ENCODE results near the gene L3MBTL2. TPM values are rescaled to one million over a fixed set of nuclear protein-coding genes. Genes with fewer than 3 reads are reported as not detected.

Gene L3MBTL2
- total RNA-seq, 4 donors from 2014 or later = 8.9 to 19.1 (median 16.0) TPM

DNA sequence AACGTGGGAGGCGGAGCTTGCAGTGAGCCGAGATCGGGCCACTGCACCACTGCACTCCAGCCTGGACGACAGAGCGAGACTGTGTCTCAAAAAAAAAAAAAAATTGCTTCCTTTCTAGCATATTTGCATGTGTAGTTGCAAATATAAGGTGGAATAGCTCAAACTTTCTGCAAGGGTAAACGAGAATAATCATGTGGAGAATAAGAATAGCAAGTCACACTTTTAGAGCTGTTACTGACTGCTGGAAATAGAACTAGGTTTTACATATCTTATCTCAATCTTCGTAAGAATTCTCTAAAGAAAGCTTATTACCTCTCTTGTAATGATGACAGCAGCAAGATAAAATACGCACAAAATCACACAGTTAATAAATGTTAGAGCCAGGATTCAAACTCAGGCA lies 1.6 kb downstream of the L3MBTL2 start:
- DNase-seq (ENCODE audit: low spot score) (no peak), ATAC-seq (ENCODE audit: low FRiP score) (no peak)
- TF ChIP-seq, protein P1, sequence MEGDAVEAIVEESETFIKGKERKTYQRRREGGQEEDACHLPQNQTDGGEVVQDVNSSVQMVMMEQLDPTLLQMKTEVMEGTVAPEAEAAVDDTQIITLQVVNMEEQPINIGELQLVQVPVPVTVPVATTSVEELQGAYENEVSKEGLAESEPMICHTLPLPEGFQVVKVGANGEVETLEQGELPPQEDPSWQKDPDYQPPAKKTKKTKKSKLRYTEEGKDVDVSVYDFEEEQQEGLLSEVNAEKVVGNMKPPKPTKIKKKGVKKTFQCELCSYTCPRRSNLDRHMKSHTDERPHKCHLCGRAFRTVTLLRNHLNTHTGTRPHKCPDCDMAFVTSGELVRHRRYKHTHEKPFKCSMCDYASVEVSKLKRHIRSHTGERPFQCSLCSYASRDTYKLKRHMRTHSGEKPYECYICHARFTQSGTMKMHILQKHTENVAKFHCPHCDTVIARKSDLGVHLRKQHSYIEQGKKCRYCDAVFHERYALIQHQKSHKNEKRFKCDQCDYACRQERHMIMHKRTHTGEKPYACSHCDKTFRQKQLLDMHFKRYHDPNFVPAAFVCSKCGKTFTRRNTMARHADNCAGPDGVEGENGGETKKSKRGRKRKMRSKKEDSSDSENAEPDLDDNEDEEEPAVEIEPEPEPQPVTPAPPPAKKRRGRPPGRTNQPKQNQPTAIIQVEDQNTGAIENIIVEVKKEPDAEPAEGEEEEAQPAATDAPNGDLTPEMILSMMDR (IDR thresholded peaks at IDR 0.05) = no peak

DNA sequence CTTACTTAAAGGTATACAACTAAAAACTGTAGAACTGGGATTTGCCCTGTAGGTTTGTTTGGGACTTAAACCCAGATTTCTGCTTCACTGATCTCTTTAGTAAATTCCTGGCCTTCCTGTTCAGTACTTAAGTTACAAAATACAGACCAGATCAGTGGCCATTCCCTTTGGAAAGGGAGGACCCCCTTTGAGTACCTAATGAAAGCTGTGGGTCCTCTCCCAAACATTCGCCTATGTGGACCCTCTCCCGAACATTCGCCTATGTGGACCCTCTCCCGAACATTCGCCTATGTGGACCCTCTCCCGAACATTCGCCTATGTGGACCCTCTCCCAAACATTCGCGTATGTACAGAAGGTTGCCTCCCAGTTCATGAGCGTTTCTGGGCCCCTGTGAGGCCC lies 10.3 kb downstream of the L3MBTL2 start:
- DNase-seq (ENCODE audit: low spot score) = no peak
- ATAC-seq (ENCODE audit: low FRiP score) = no peak
- TF ChIP-seq, protein P1 (IDR thresholded peaks at IDR 0.05) = no peak

DNA sequence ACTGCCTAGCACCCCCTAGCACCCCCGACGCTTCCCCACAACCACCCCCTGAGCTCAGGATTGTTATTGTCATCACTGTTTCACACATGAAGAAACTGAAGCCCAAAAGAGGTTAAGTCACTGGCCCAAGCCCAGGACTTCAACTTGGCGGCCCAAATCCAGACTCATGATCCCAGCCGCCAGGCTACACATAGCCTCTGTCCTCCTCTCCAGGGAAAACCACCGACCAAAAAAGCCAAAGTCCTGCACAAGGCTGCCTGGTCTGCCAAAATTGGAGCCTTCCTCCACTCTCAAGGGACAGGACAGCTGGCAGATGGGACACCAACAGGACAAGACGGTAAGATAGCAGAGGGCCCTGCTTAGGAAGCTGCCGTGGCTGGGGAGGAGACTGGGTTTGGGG lies 10.8 kb downstream of the L3MBTL2 start:
- DNase-seq (ENCODE audit: low spot score) = no peak
- no peak for ATAC-seq (ENCODE audit: low FRiP score)
- TF ChIP-seq, protein P1 (IDR thresholded peaks at IDR 0.05) = no peak

DNA sequence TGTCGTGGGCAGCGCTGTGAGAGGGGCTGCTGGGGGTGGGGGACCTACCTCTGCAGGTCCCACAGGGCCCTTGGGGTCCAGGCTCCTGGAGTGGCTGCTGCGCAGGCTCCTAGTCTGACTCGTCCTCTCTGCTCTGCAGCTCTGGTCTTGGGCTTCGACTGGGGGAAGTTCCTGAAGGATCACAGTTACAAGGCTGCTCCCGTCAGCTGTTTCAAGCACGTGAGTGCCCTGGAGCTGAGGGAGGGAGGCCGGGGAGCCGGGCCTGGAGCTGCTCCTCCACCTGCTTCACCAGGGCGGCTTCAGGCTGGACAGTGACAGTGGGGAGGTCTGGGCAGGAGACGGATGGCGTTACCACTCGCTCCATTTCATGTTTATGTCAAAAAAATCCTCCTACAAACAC lies 11.9 kb downstream of the L3MBTL2 start:
- DNase-seq (ENCODE audit: low spot score) (no peak), ATAC-seq (ENCODE audit: low FRiP score) (no peak)
- TF ChIP-seq, protein P1 (IDR thresholded peaks at IDR 0.05) = no peak

DNA sequence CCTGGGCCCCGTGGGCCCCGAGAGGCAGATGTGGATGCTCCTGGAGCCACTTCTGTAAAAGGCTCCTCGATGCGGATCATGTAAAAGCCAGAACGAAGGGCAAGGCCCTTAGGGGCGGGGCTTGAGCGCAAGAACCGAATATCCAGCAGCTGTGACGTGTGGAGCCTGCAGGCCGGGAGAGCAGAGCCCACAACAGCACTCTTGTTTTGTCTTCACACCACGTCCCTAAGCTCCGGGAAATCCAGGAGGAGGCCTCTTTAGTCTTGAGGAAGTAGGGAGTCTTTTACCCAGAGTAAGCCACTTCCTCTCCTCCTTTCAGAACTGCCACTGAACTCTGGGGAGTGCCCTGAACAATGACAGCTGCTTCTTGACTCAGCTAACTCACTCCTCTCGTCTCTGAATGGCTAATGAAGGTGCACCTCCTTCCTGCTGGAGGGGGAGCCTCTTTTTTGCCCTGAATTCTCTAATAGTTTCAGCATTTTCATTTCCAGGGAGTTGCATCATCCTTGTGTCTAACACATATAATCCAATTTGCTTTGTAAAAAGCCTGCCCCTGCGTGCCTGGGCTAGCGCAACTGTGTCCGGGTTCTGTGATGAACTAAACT lies 12.5 kb downstream of the L3MBTL2 start:
- DNase-seq (ENCODE audit: low spot score) = peak; percentile 38
- ATAC-seq (ENCODE audit: low FRiP score) = peak; percentile 94
- TF ChIP-seq, protein P1 (IDR thresholded peaks at IDR 0.05) = no peak

DNA sequence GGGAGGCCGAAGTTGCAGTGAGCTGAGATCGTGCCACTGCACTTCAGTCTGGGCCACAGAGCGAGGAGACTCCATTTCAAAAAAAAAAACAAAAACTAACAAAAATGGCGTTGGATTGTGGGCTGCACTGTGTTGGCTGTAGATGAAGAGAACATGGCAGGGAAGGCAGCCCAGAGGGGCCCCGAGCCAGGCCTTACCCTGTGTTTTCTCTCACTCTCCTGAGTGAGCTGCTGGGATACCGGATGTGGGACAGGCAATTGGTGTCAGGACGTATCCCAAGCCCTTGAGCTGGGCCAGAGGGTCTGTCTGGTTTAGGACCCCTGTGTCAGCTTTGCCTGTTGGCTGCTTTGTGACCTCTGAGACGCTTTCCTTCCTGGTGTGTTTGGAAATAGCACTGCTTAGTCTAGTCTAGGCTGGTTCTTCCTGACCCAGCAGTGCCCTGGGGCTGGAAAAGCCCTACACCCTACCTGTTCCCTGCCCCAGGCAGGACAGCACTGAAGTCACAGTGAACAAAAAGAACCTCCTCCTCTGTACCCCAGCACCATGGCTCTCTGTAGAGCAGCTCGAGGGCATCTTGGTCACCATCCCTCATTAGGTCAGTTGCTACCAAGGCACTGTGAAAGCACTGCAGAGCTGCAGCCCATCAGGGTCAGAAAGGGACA lies 17.9 kb downstream of the L3MBTL2 start:
- ATAC-seq (ENCODE audit: low FRiP score) (no peak), DNase-seq (ENCODE audit: low spot score) (no peak)
- TF ChIP-seq, protein P1 (IDR thresholded peaks at IDR 0.05) = no peak

DNA sequence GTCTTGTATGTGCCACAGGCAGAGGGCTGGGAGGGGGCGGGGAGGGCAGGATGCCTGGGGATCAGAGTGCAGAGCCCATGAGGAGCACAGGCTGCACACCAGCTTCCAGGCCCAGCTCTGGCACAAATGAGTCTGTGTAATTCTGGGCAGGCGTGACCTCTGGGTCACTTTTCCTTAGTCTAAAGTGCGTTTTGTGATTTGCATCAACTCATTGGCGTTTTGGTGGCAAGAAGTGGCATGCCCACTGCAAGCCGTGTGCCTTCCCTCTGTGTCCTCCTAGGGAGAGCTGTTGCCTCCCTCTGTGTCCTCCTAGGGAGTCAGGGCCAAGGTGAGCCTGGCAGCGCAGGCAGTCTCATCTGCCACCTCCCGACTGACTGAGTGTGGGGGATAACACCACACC lies 18.4 kb downstream of the L3MBTL2 start:
- DNase-seq (ENCODE audit: low spot score) (no peak), ATAC-seq (ENCODE audit: low FRiP score) (no peak)

More for the DNA sequence above, 18.4 kb downstream of the L3MBTL2 start:
- TF ChIP-seq, protein P1 (IDR thresholded peaks at IDR 0.05) = no peak

All from omental fat pad (tissue), 4 donors.